Stimulated activated CD8-positive, alpha-beta memory T cell treated with anti-CD3 and anti-CD28 coated beads, Interleukin-15, amount 100 ng/mL, for 24 hours (primary cell): Measurements from ENCODE around the gene FBXW11.

ENCODE experiments used
- DNase-seq: peaks from one replicate; pipeline ENCODE4 v3.0.0-alpha.2; 2020; ENCODE audit warnings: low read depth

The FBXW11 gene

DNA sequence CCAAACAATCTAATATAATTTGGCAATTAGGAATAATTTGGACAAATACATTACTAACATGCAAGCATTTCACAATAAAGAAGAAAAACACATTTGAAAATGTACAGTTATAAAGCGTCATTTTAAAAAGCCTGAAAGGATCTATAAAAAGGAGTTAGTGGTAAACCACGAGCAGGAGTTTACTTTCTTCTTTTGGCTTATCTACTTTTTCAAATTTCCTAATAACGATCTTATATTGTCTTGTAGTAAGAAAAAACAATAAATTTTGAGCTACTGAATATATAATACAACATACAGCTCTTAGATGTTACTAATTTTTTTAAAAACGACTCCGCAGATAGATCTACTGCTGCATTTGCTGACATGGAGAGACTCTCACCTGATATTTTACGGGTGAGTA, 141.0 kb downstream of the FBXW11 start:
- no peak for DNase-seq

- DNase-seq: no peak
Measured at GRCh38 chr5:171863935-171864334, 142.5 kb downstream of the FBXW11 start.

DNA sequence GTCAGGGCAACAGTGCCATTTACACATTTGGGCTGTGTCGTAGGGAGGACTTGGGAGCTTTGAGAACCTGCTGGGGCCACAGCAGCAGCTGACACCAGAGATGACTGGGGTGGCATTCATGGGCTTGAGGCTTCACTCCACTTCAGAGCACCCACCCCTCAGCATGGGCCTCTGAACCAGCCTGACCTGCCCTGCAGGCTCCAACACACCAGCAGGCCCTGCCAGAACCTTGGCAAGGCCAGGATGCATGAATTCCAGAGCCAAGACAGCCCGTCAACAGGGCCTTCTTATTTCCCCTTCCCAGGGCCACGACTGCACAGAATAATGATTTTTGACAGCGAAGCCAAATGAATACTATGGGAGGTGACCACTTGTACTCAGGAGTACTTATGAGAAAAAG, 143.8 kb downstream of the FBXW11 start:
- DNase-seq: no peak

- no peak for DNase-seq
Measured at GRCh38 chr5:171861381-171861780, 145.1 kb downstream of the FBXW11 start.

DNA sequence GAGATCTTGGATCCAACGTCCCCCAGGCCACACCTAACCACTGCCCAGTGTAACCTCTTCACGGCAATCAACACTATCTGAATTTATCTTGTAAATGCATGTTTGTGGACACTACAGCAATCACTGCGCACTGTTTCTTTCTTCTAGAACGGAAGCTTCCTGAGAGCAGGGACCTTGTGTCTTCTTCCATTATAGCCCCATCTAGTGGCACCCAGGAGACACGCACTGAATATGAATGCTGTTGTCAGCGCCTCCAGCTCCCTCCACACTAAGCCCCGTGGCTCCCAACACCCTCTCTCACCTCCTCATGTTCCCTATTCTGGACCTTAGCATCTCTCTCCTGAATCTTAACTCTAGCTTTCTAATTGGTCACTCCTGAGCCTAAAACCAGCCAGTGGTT, 148.1 kb downstream of the FBXW11 start:
- no peak for DNase-seq

DNA sequence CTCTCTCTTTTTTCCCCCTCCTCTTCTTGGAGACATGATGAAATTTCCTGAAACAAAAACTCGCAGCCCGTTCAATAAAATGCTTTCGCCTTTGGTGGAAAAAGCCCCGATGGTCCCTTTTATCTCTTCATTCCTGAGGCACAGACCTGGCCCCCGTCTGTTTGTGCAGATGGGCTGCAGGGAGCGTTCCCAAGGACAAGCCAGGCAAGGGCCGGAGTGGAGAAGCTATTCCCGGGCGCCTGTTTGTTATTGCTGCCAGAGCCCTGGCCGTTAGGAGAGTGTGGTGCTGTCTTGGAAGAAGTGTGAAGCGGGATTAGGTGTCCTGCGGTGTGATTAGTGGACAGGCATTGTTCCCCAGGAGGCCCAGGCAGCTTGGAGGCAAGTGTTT, 149.0 kb downstream of the FBXW11 start:
- DNase-seq: no peak

GRCh38 chr5:171855798-171856763, 150.4 kb downstream of the FBXW11 start:
- no peak for DNase-seq

- no peak for DNase-seq
Measured at GRCh38 chr5:171855265-171855664, 151.2 kb downstream of the FBXW11 start.

DNA sequence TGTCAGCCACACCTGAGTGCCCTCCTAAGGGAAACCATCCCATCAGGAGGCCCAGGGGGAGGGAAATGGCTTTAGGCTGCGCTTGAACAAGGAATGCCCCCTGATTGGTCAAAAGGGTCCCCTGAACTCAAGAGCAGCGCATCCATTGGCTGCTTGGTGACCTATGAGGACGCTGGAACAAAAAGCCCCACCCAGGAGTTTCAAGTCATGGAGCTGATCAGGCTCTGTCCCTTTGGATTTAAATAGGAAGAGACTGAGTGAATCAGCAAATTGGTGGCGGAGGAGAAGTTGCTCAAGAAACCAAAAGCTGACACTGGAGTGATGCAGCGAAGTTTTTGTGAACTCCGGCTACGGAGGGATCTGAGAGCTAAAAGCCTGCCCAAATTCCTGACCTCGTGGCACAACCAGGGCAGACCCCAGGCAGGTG, 154.2 kb downstream of the FBXW11 start:
- DNase-seq: no peak

- DNase-seq: no peak
Measured at GRCh38 chr5:171851251-171851650, 155.2 kb downstream of the FBXW11 start.

DNA sequence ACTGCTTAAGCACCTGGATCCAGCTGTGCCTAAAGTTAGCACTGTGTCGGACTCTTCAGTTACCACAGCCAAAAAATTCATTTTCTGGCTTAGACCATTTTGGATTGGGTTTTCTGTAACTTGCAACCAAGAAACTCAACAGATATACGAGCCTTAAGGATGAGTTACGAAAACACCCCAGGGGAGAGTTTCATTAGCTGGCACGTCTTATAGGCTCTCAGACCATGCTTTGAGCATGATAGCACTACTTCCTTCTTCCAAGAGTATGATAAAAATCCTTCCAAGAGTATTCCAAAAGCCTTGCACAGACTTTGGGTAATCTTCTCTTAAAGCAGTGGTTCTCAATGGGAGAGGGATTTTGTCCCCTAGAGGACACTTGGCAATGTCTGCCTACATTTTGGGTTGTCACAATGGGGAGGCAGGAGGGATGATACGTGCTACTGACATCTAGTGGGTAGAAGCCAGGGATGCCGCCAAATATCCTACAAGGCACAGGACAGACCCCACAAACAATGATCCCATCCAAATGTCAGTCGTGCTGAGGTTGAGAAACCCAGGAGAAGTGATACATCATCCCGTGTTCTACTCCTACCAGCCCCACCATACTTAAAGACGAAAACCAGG, 156.0 kb downstream of the FBXW11 start:
- no peak for DNase-seq

DNA sequence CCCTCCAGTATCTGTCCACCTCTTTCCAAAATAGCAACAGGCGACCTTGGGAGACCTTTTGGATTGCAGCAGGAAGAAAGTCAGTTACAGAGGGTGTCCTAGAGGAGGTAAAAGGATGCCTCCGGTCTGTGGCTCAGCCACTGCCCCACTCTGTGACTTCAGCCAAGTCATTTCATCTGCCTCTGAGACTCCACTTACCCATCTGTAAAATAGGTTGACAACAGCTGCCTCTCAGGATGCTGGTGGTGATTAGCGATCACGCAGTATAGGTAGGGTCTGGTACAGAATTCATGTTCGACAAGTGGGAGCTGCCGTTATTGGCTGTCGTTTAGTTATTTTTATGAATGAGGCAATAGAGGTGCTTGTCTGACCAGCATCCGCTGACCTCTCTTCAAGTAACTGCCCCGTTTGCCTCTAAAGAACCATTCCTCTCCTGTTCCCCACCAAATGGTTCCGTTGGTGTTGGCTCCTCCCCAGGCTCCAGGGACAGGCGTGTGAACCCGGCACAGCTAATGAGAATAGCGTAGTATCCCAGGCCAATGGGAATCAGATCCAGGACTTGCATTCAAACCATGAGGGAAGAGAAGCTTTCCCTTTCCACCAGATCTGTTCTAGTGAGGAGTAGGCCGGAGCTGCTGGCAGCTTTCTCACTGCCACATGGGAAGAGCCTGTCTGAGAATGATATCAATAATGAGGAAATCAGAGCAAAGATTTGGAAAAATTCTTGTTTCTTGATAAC, 156.7 kb downstream of the FBXW11 start:
- no peak for DNase-seq

DNA sequence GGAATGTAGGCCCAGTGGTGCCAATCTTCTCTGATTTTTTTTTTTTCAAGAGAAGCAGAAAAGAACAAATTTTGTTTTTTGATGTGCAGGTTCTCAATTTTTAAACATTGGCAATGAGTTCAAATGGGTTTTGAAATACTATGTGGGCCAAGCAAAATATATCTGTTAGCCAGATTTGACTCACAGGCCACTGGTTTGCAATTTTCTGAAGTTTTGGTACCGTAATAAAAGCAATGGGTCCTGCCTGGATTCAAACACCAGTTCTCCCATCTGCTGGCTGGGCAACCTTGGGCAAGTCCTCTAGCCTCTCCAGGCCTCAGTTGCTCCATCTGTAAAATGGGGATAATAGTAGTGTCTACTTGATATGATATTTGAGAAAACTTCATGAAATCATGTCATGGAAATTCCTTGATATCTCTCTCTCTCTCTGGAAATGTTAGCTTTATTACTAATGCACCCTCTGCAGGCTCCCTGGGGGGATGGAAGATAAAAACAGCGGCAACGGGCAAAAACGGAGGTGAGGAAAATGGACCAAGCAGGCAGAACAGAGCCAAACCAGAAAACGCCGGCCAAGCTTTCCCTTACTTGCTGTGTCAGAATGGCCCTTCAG, 157.4 kb downstream of the FBXW11 start:
- DNase-seq: no peak

DNA sequence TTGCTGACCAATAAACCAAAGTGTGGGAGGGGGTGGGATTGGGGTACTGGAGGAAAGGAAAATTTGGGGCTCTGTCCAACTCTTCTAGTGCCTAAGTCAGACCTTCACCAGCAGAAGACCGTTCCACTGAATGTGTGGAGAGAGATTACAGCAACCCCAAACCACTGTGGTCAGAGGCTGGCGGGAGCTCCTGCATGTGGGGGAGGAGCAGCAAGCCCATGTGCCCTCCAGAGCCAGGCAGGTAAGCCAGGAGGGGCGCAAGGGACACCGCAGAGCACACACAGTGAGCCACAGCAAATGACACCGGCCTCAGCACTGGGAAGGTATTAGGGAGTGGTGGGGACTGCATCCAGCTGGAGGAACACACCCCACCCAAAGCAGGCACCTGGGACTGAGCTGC, 158.0 kb downstream of the FBXW11 start:
- DNase-seq: no peak

DNA sequence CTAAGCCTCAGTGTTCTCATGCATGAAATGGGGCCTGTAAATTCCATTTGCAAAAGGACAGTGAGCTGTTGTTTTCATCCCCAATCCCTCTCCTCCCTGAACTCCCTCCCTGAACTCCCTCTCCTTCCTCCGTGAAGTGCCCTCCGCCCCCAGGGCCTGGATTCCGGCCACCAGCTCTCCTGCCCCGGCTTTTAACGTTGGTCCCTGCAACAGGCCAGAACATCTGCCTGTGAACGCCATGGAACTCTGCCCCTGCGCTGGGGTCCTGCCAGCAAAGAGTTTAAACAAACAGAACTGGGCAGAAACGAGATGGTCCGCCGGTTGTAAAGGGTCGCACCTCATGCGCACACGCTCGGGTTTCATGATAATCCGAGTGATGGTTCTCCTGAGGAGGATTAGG, 158.4 kb downstream of the FBXW11 start:
- DNase-seq: no peak

- DNase-seq: no peak
Measured at GRCh38 chr5:171847026-171847425, 159.4 kb downstream of the FBXW11 start.

GRCh38 chr5:171846323-171846722, 160.1 kb downstream of the FBXW11 start:
- DNase-seq: no peak

GRCh38 chr5:171845857-171846256, 160.6 kb downstream of the FBXW11 start:
- no peak for DNase-seq

DNA sequence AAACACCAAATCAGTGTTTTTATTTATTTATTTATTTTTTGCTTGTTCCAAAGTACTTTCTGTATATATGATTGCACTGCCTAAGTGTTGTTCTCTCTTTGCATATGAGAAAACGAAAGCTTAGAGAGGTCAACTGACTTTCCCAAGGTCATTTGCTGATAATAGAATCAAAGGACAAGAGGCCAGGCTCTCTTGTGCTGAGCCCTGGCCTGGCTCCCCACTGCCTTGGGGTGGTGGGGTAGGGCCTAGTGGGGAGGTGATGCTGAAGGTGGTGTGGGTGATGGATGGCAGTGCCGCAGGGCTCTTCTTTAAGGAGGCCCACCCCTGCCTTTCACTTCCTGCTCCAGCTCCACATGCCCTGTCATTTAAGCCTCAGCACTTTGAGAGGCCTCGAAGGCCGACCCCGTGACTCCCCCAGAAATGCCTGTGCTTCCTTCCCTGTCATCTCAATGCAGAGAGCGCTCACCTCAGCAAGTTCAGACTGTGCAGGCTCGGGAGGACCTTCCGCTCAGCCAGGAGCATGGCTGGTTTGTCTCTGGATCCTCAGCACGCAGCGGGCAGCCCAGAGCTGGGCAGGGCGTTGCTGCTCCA, 161.3 kb downstream of the FBXW11 start:
- no peak for DNase-seq

DNA sequence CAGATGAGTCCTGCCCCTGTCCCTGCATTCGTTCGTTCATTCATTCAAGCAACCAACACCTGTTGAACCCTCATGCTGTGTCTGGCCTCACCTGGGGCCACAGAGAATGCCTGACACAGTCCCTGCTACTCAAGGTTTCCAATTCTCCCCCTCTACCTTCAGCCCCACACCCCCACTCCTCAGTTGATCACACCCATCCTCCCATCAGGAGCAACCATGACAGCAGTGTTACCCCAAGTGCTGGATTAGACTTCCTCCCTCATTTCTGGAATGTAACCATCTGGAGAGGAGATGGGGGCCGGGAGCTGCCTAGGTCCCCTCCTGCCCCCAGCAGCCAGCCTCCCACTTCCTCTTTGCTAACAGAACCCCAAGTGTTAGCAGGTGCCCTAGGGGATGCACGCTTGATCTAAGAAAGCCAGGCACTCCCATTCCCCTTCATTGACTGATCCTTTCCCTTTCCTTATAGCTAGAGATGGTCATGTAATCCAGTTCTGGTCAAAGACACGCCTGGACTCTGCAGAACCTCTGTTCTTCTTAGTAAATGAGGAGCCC, 163.6 kb downstream of the FBXW11 start:
- DNase-seq: no peak

DNA sequence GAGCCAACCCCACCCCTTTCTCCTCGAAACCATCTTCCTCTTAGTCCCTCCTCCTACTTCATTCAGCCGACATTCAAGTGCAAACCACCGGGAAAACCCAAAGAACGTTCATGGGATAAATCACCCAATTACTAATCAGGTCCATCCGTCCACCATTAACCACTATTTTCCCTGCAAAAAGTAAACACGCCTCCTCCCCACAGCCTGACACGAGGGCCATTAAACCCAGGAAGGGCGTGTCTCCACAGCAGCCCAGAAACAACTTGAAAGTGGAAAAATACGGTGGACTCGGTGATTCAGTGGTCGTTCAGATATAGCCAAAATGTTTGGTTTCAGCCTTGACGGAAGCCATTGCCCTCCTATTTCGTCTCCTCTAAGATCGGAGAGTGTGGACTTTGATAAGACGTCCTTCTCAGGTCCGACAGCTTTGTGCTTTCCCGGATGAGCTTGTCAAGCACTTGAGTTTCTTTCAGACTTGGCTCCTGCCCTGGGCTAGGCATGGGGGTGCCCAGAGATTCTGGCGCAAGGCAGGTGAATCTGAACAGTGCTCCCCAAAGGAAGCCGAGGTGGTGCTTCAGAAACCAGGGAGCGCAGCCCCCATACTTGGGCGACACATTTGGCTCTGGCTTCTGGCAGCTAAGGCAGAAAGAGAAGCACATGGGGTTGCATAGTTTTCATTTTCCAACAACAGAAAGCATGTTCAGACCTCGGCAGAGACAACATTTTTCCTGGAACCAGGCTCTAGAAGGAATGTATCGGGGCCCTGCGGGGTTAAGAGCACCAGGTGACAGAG, 164.3 kb downstream of the FBXW11 start:
- DNase-seq: no peak
